Measurements from ENCODE around the gene MAPKAP1.

MAPKAP1 gene

GRCh38 chr9:125642311-125642710, 64.7 kb downstream of the MAPKAP1 start:
- DNase-seq (ENCODE audit: low read depth): no peak

GRCh38 chr9:125639057-125639456, 68.0 kb downstream of the MAPKAP1 start:
- no peak for DNase-seq (ENCODE audit: low read depth)

GRCh38 chr9:125638239-125639045, 68.6 kb downstream of the MAPKAP1 start:
- no peak for DNase-seq (ENCODE audit: low read depth)

- no peak for DNase-seq (ENCODE audit: low read depth)
Measured at GRCh38 chr9:125637241-125637640, 69.8 kb downstream of the MAPKAP1 start.

GRCh38 chr9:125635888-125636287, 71.1 kb downstream of the MAPKAP1 start:
- DNase-seq (ENCODE audit: low read depth): no peak

GRCh38 chr9:125634040-125634717, 72.8 kb downstream of the MAPKAP1 start:
- peak; percentile 51 for DNase-seq (ENCODE audit: low read depth)

GRCh38 chr9:125633116-125633745, 73.8 kb downstream of the MAPKAP1 start:
- DNase-seq (ENCODE audit: low read depth): no peak

GRCh38 chr9:125632321-125633115, 74.5 kb downstream of the MAPKAP1 start:
- DNase-seq (ENCODE audit: low read depth): peak; percentile 43

GRCh38 chr9:125631391-125632085, 75.5 kb downstream of the MAPKAP1 start:
- DNase-seq (ENCODE audit: low read depth): peak; percentile 69

- DNase-seq (ENCODE audit: low read depth): peak; percentile 40
Measured at GRCh38 chr9:125630436-125630835, 76.6 kb downstream of the MAPKAP1 start.

GRCh38 chr9:125629446-125629845, 77.6 kb downstream of the MAPKAP1 start:
- no peak for DNase-seq (ENCODE audit: low read depth)

GRCh38 chr9:125626187-125626586, 80.8 kb downstream of the MAPKAP1 start:
- peak; percentile 52 for DNase-seq (ENCODE audit: low read depth)

- DNase-seq (ENCODE audit: low read depth): no peak
Measured at GRCh38 chr9:125621170-125621569, 85.8 kb downstream of the MAPKAP1 start.

- DNase-seq (ENCODE audit: low read depth): no peak
Measured at GRCh38 chr9:125620216-125620615, 86.8 kb downstream of the MAPKAP1 start.

GRCh38 chr9:125617087-125617486, 89.9 kb downstream of the MAPKAP1 start:
- no peak for DNase-seq (ENCODE audit: low read depth)

GRCh38 chr9:125613141-125613540, 93.9 kb downstream of the MAPKAP1 start:
- DNase-seq (ENCODE audit: low read depth): peak; percentile 22

GRCh38 chr9:125612616-125613015, 94.4 kb downstream of the MAPKAP1 start:
- no peak for DNase-seq (ENCODE audit: low read depth)

- no peak for DNase-seq (ENCODE audit: low read depth)
Measured at GRCh38 chr9:125611121-125611765, 95.8 kb downstream of the MAPKAP1 start.

- DNase-seq (ENCODE audit: low read depth): no peak
Measured at GRCh38 chr9:125609744-125610143, 97.3 kb downstream of the MAPKAP1 start.

GRCh38 chr9:125608489-125609224, 98.4 kb downstream of the MAPKAP1 start:
- no peak for DNase-seq (ENCODE audit: low read depth)

All from EH (cell line).